ENCODE data around the gene TMEM134. TPM values are rescaled to one million over a fixed set of nuclear protein-coding genes. Genes with fewer than 3 reads are reported as not detected.
"Not testable (repeated sequence)": the region's sequence is repeated elsewhere in the genome, so short reads cannot be mapped to it uniquely, and the experiment has no call there.

TMEM134 gene
- polyA plus RNA-seq, 4 donors = 70.3 to 119 (median 71.2) TPM

GRCh38 chr11:67492069-67492727 lies 23.1 kb upstream of the TMEM134 start:
- no peaks in the 10 kb centered on the region for H3K4me1 ChIP-seq (ENCODE audit: control insufficient read depth in 3 of 3, insufficient read depth in 2 of 3, low read depth in 1 of 3, low read length in 2 of 3)
- FAIRE-seq = no peak
- H3K27me3 ChIP-seq (ENCODE audit: control insufficient read depth in 3 of 3, insufficient read depth in 3 of 3, low read length in 3 of 3) = no peaks in the 10 kb centered on the region
- no peaks in the 10 kb centered on the region for H3K9me3 ChIP-seq (ENCODE audit: control insufficient read depth in 2 of 2, insufficient read depth in 1 of 2, low read depth in 1 of 2, low read length in 1 of 2)
- no peak overlapping the region for H3K27ac ChIP-seq (ENCODE audit: low read depth in 1 of 3, low read length in 2 of 3)
- WGBS, 3 donors = 87 to 93% (median 91%) methylated on average over 17 to 19 of the region's 19 CpGs
- H3K4me3 ChIP-seq (ENCODE audit: low read depth in 1 of 3, low read length in 3 of 3) = no peak overlapping the region
- peaks cover 3 to 98% (median 36%) of the 10 kb centered on the region in 3 donors for H3K36me3 ChIP-seq (ENCODE audit: control insufficient read depth in 3 of 3, insufficient read depth in 2 of 3, low read depth in 1 of 3, low read length in 3 of 3)
- DNase-seq = no peak

GRCh38 chr11:67491276-67492068 lies 22.4 kb upstream of the TMEM134 start:
- DNase-seq = no peak
- 80 to 81% (median 81%) methylated on average over 22 to 24 of the region's 24 CpGs for WGBS, 3 donors
- no peak for FAIRE-seq
- Histone ChIP-seq H3K4me1 (ENCODE audit: control insufficient read depth in 3 of 3, insufficient read depth in 2 of 3, low read depth in 1 of 3, low read length in 2 of 3) (no peaks in the 10 kb centered on the region), H3K4me3 (ENCODE audit: low read depth in 1 of 3, low read length in 3 of 3) (no peak overlapping the region), H3K27me3 (ENCODE audit: control insufficient read depth in 3 of 3, insufficient read depth in 3 of 3, low read length in 3 of 3) (no peaks in the 10 kb centered on the region), H3K36me3 (ENCODE audit: control insufficient read depth in 3 of 3, insufficient read depth in 2 of 3, low read depth in 1 of 3, low read length in 3 of 3) (peaks cover 3 to 98% (median 36%) of the 10 kb centered on the region in 3 donors), H3K27ac (ENCODE audit: low read depth in 1 of 3, low read length in 2 of 3) (no peak overlapping the region), H3K9me3 (ENCODE audit: control insufficient read depth in 2 of 2, insufficient read depth in 1 of 2, low read depth in 1 of 2, low read length in 1 of 2) (no peaks in the 10 kb centered on the region)

GRCh38 chr11:67490727-67491065 lies 21.6 kb upstream of the TMEM134 start:
- Histone ChIP-seq H3K4me3 (ENCODE audit: low read depth in 1 of 3, low read length in 3 of 3) (no peak overlapping the region), H3K27ac (ENCODE audit: low read depth in 1 of 3, low read length in 2 of 3) (no peak overlapping the region), H3K27me3 (ENCODE audit: control insufficient read depth in 3 of 3, insufficient read depth in 3 of 3, low read length in 3 of 3) (no peaks in the 10 kb centered on the region), H3K4me1 (ENCODE audit: control insufficient read depth in 3 of 3, insufficient read depth in 2 of 3, low read depth in 1 of 3, low read length in 2 of 3) (peaks cover 0 to 2% (median 0%) of the 10 kb centered on the region in 3 donors), H3K9me3 (ENCODE audit: control insufficient read depth in 2 of 2, insufficient read depth in 1 of 2, low read depth in 1 of 2, low read length in 1 of 2) (no peaks in the 10 kb centered on the region), H3K36me3 (ENCODE audit: control insufficient read depth in 3 of 3, insufficient read depth in 2 of 3, low read depth in 1 of 3, low read length in 3 of 3) (peaks cover 3 to 92% (median 33%) of the 10 kb centered on the region in 3 donors)
- FAIRE-seq (no peak), DNase-seq (no peak)
- 84 to 89% (median 88%) methylated on average over 11 to 15 of the region's 15 CpGs for WGBS, 3 donors

- no peak overlapping the region for H3K4me3 ChIP-seq (ENCODE audit: low read depth in 1 of 3, low read length in 3 of 3)
- peaks cover 0 to 2% (median 0%) of the 10 kb centered on the region in 3 donors for H3K4me1 ChIP-seq (ENCODE audit: control insufficient read depth in 3 of 3, insufficient read depth in 2 of 3, low read depth in 1 of 3, low read length in 2 of 3)
- H3K27ac ChIP-seq (ENCODE audit: low read depth in 1 of 3, low read length in 2 of 3) = no peak overlapping the region
- H3K27me3 ChIP-seq (ENCODE audit: control insufficient read depth in 3 of 3, insufficient read depth in 3 of 3, low read length in 3 of 3) = no peaks in the 10 kb centered on the region
- no peak for DNase-seq
- peaks cover 3 to 87% (median 30%) of the 10 kb centered on the region in 3 donors for H3K36me3 ChIP-seq (ENCODE audit: control insufficient read depth in 3 of 3, insufficient read depth in 2 of 3, low read depth in 1 of 3, low read length in 3 of 3)
- H3K9me3 ChIP-seq (ENCODE audit: control insufficient read depth in 2 of 2, insufficient read depth in 1 of 2, low read depth in 1 of 2, low read length in 1 of 2) = no peaks in the 10 kb centered on the region
- FAIRE-seq = no peak
- 88 to 89% (median 89%) methylated on average over 23 of the region's 23 CpGs for WGBS, 3 donors
Observed at GRCh38 chr11:67489885-67490726, 21.1 kb upstream of the TMEM134 start.

GRCh38 chr11:67489203-67489884 lies 20.3 kb upstream of the TMEM134 start:
- Histone ChIP-seq H3K27me3 (ENCODE audit: control insufficient read depth in 3 of 3, insufficient read depth in 3 of 3, low read length in 3 of 3) (no peaks in the 10 kb centered on the region), H3K4me1 (ENCODE audit: control insufficient read depth in 3 of 3, insufficient read depth in 2 of 3, low read depth in 1 of 3, low read length in 2 of 3) (peaks cover 0 to 2% (median 0%) of the 10 kb centered on the region in 3 donors), H3K4me3 (ENCODE audit: low read depth in 1 of 3, low read length in 3 of 3) (no peak overlapping the region), H3K36me3 (ENCODE audit: control insufficient read depth in 3 of 3, insufficient read depth in 2 of 3, low read depth in 1 of 3, low read length in 3 of 3) (peaks cover 3 to 86% (median 26%) of the 10 kb centered on the region in 3 donors), H3K9me3 (ENCODE audit: control insufficient read depth in 2 of 2, insufficient read depth in 1 of 2, low read depth in 1 of 2, low read length in 1 of 2) (no peaks in the 10 kb centered on the region), H3K27ac (ENCODE audit: low read depth in 1 of 3, low read length in 2 of 3) (no peak overlapping the region)
- DNase-seq (no peak), FAIRE-seq (no peak)
- WGBS, 3 donors = 87 to 88% (median 88%) methylated on average over 25 of the region's 25 CpGs

GRCh38 chr11:67486481-67487195 lies 17.6 kb upstream of the TMEM134 start:
- Histone ChIP-seq H3K27ac (ENCODE audit: low read depth in 1 of 3, low read length in 2 of 3) (peak overlapping the region in 1 of 3 donors; percentile 48), H3K36me3 (ENCODE audit: control insufficient read depth in 3 of 3, insufficient read depth in 2 of 3, low read depth in 1 of 3, low read length in 3 of 3) (peaks cover 0 to 63% (median 5%) of the 10 kb centered on the region in 3 donors)

GRCh38 chr11:67485873-67486361 lies 16.9 kb upstream of the TMEM134 start:
- H3K27me3 ChIP-seq (ENCODE audit: control insufficient read depth in 3 of 3, insufficient read depth in 3 of 3, low read length in 3 of 3); H3K4me3 ChIP-seq (ENCODE audit: low read depth in 1 of 3, low read length in 3 of 3); H3K9me3 ChIP-seq (ENCODE audit: control insufficient read depth in 2 of 2, insufficient read depth in 1 of 2, low read depth in 1 of 2, low read length in 1 of 2); FAIRE-seq: not testable (repeated sequence)
- peak in 1 of 2 donors; percentile 33 for DNase-seq
- H3K4me1 ChIP-seq (ENCODE audit: control insufficient read depth in 3 of 3, insufficient read depth in 2 of 3, low read depth in 1 of 3, low read length in 2 of 3) = peaks cover 2 to 13% (median 2%) of the 10 kb centered on the region in 3 donors
- H3K36me3 ChIP-seq (ENCODE audit: control insufficient read depth in 3 of 3, insufficient read depth in 2 of 3, low read depth in 1 of 3, low read length in 3 of 3) = peaks cover 0 to 56% (median 2%) of the 10 kb centered on the region in 3 donors
- 62 to 78% (median 63%) methylated on average over 7 of the region's 7 CpGs for WGBS, 3 donors
- peak overlapping the region in 1 of 3 donors; percentile 48 for H3K27ac ChIP-seq (ENCODE audit: low read depth in 1 of 3, low read length in 2 of 3)

More at GRCh38 chr11:67486481-67487195, 17.6 kb upstream of the TMEM134 start:
- Histone ChIP-seq H3K9me3 (ENCODE audit: control insufficient read depth in 2 of 2, insufficient read depth in 1 of 2, low read depth in 1 of 2, low read length in 1 of 2) (peaks cover 0 to 6% of the 10 kb centered on the region in 2 donors), H3K4me3 (ENCODE audit: low read depth in 1 of 3, low read length in 3 of 3) (no peak overlapping the region), H3K27me3 (ENCODE audit: control insufficient read depth in 3 of 3, insufficient read depth in 3 of 3, low read length in 3 of 3) (no peaks in the 10 kb centered on the region), H3K4me1 (ENCODE audit: control insufficient read depth in 3 of 3, insufficient read depth in 2 of 3, low read depth in 1 of 3, low read length in 2 of 3) (peaks cover 2 to 13% (median 2%) of the 10 kb centered on the region in 3 donors)
- no peak for DNase-seq
- no peak for FAIRE-seq
- WGBS, 3 donors = 73 to 86% (median 74%) methylated on average over 20 of the region's 20 CpGs
